Thymus (tissue), 11 donors: ENCODE measurements around the gene WNT1. TPM values are rescaled to one million over a fixed set of nuclear protein-coding genes. Genes with fewer than 3 reads are reported as not detected.

Experiments used
- DNase-seq, 9 donors: peaks; one replicate each; pipeline ENCODE4 v3.0.0-alpha.2; 2013; ENCODE audit warnings: low spot score in 9 of 9, low read depth in 6 of 9, missing footprints in 1 of 9
- H3K27ac ChIP-seq, 2 donors: one replicate each; pipeline ENCODE4 v1.5.1; 2013; ENCODE audit warnings: control low read depth in 1 of 2, low read depth in 1 of 2, low read length in 1 of 2, mild to moderate bottlenecking in 1 of 2, moderate library complexity in 1 of 2
- H3K27me3 ChIP-seq, 2 donors: one replicate each; pipeline ENCODE4 v1.5.1; 2013; ENCODE audit warnings: low read length in 1 of 2; ENCODE audit not compliant: control insufficient read depth in 2 of 2, insufficient read depth in 1 of 2
- H3K36me3 ChIP-seq, 2 donors: one replicate each; pipeline ENCODE4 v1.5.1; 2013; ENCODE audit warnings: low read length in 1 of 2, mild to moderate bottlenecking in 1 of 2, moderate library complexity in 1 of 2; ENCODE audit not compliant: control insufficient read depth in 2 of 2, insufficient read depth in 2 of 2
- H3K4me1 ChIP-seq, 2 donors: one replicate each; pipeline ENCODE4 v1.5.1; 2013; ENCODE audit warnings: low read length in 2 of 2; ENCODE audit not compliant: control insufficient read depth in 2 of 2, insufficient read depth in 2 of 2
- H3K4me3 ChIP-seq, 2 donors: one replicate each; pipeline ENCODE4 v1.5.1; 2013; ENCODE audit warnings: low read length in 2 of 2, control low read depth in 1 of 2, mild to moderate bottlenecking in 1 of 2
- H3K9me3 ChIP-seq, 2 donors: one replicate each; pipeline ENCODE4 v1.5.1; 2013; ENCODE audit warnings: low read length in 1 of 2, mild to moderate bottlenecking in 1 of 2; ENCODE audit not compliant: control insufficient read depth in 2 of 2, insufficient read depth in 1 of 2
- WGBS: extraction: QIAGEN DNeasy Blood & Tissue Kit; methylation state at CpG from one replicate; pipeline ENCODE4 v1.1.7; 2013; 5-methylcytosine and 5-hydroxymethylcytosine counted together
- polyA plus RNA-seq: library from polyadenylated mRNA; stranded (reverse); fragments of 200-250 nt; gene quantifications from one replicate; pipeline ENCODE4 v1.2.3, GENCODE V29; 2013
- total RNA-seq: library from RNA; stranded (reverse); fragments of 120-200 nt; gene quantifications from one replicate; pipeline ENCODE4 v1.2.4, GENCODE V29; 2013
- donor health status: healthy.

The WNT1 gene
- total and polyA plus RNA-seq, 2 donors: 0.05 TPM; not detected in 1

GRCh38 chr12:48940181-48940580 lies 37.9 kb upstream of the WNT1 start:
- Histone ChIP-seq H3K4me3 (no peak overlapping the region), H3K27ac (no peak overlapping the region), H3K9me3 (no peaks in the 10 kb centered on the region), H3K4me1 (no peaks in the 10 kb centered on the region), H3K36me3 (peaks cover 57 to 74% of the 10 kb centered on the region in 2 donors), H3K27me3 (no peaks in the 10 kb centered on the region)
- WGBS: 62% methylated on average over 3 of the region's 3 CpGs
- DNase-seq: no peak

- Histone ChIP-seq H3K9me3 (no peaks in the 10 kb centered on the region), H3K27me3 (no peaks in the 10 kb centered on the region), H3K27ac (no peak overlapping the region), H3K4me1 (no peaks in the 10 kb centered on the region), H3K36me3 (peaks cover 35 to 47% of the 10 kb centered on the region in 2 donors), H3K4me3 (no peak overlapping the region)
- no peak for DNase-seq
- WGBS: 94% methylated on average over 4 of the region's 4 CpGs
Measured at GRCh38 chr12:48943221-48943620, 34.9 kb upstream of the WNT1 start.

GRCh38 chr12:48946205-48946604 lies 31.9 kb upstream of the WNT1 start:
- Histone ChIP-seq H3K4me3 (no peak overlapping the region), H3K27me3 (no peaks in the 10 kb centered on the region), H3K4me1 (no peaks in the 10 kb centered on the region), H3K36me3 (peaks cover 14 to 18% of the 10 kb centered on the region in 2 donors), H3K27ac (no peak overlapping the region), H3K9me3 (no peaks in the 10 kb centered on the region)
- DNase-seq: no peak

GRCh38 chr12:48946943-48947342 lies 31.2 kb upstream of the WNT1 start:
- H3K4me1 ChIP-seq: no peaks in the 10 kb centered on the region
- DNase-seq: no peak
- 96% methylated on average over 6 of the region's 6 CpGs for WGBS

GRCh38 chr12:48947727-48948126 lies 30.4 kb upstream of the WNT1 start:
- no peaks in the 10 kb centered on the region for H3K9me3 ChIP-seq
- 98% methylated on average over 3 of the region's 3 CpGs for WGBS
- no peak overlapping the region for H3K27ac ChIP-seq
- DNase-seq: no peak
- no peaks in the 10 kb centered on the region for H3K4me1 ChIP-seq
- H3K27me3 ChIP-seq: no peaks in the 10 kb centered on the region
- no peak overlapping the region for H3K4me3 ChIP-seq
- peaks cover 11 to 14% of the 10 kb centered on the region in 2 donors for H3K36me3 ChIP-seq

More at GRCh38 chr12:48946943-48947342, 31.2 kb upstream of the WNT1 start:
- Histone ChIP-seq H3K36me3 (peaks cover 8 to 13% of the 10 kb centered on the region in 2 donors), H3K27ac (no peak overlapping the region), H3K27me3 (no peaks in the 10 kb centered on the region), H3K4me3 (no peak overlapping the region), H3K9me3 (no peaks in the 10 kb centered on the region)

- no peak overlapping the region for H3K4me3 ChIP-seq
- peaks cover 13 to 18% of the 10 kb centered on the region in 2 donors for H3K4me1 ChIP-seq
- no peaks in the 10 kb centered on the region for H3K27me3 ChIP-seq
- WGBS: 94% methylated on average over 4 of the region's 4 CpGs
- no peak for DNase-seq
- H3K9me3 ChIP-seq: no peaks in the 10 kb centered on the region
- peaks cover 11 to 20% of the 10 kb centered on the region in 2 donors for H3K36me3 ChIP-seq
- no peak overlapping the region for H3K27ac ChIP-seq
Measured at GRCh38 chr12:48952691-48953090, 25.4 kb upstream of the WNT1 start.

GRCh38 chr12:48954061-48954460 lies 24.1 kb upstream of the WNT1 start:
- Histone ChIP-seq H3K4me1 (peaks cover 17 to 25% of the 10 kb centered on the region in 2 donors), H3K9me3 (no peaks in the 10 kb centered on the region), H3K27ac (no peak overlapping the region), H3K27me3 (no peaks in the 10 kb centered on the region), H3K4me3 (no peak overlapping the region), H3K36me3 (peaks cover 7 to 20% of the 10 kb centered on the region in 2 donors)
- 99% methylated on average over 3 of the region's 3 CpGs for WGBS
- DNase-seq: no peak

- no peak overlapping the region for H3K4me3 ChIP-seq
- peaks cover 6 to 20% of the 10 kb centered on the region in 2 donors for H3K36me3 ChIP-seq
- no peak overlapping the region for H3K27ac ChIP-seq
- 40% methylated on average over 3 of the region's 3 CpGs for WGBS
- peaks cover 17 to 25% of the 10 kb centered on the region in 2 donors for H3K4me1 ChIP-seq
- no peak for DNase-seq
- peaks cover 0 to 4% of the 10 kb centered on the region in 2 donors for H3K27me3 ChIP-seq
- H3K9me3 ChIP-seq: no peaks in the 10 kb centered on the region
Measured at GRCh38 chr12:48954841-48955501, 23.2 kb upstream of the WNT1 start.

GRCh38 chr12:48956279-48957140 lies 21.6 kb upstream of the WNT1 start:
- 2% methylated on average over 29 of the region's 29 CpGs for WGBS
- peaks cover 0 to 10% of the 10 kb centered on the region in 2 donors for H3K27me3 ChIP-seq
- peak in 2 of 9 donors; percentile 40 to 68 for DNase-seq
- H3K9me3 ChIP-seq: no peaks in the 10 kb centered on the region
- peak overlapping the region; percentile 65 to 95 for H3K4me3 ChIP-seq
- H3K36me3 ChIP-seq: peaks cover 4 to 20% of the 10 kb centered on the region in 2 donors
- H3K27ac ChIP-seq: peak overlapping the region; percentile 78
- H3K4me1 ChIP-seq: peaks cover 17 to 25% of the 10 kb centered on the region in 2 donors
